ENCODE results near the gene WWOX. TPM values are rescaled to one million over a fixed set of nuclear protein-coding genes. Genes with fewer than 3 reads are reported as not detected.
"Not testable (repeated sequence)": the region's sequence is repeated elsewhere in the genome, so short reads cannot be mapped to it uniquely, and the experiment has no call there.

The WWOX gene
- total RNA-seq, 2 experiments from 2014 or later = 16.6 to 19.0 TPM

DNA sequence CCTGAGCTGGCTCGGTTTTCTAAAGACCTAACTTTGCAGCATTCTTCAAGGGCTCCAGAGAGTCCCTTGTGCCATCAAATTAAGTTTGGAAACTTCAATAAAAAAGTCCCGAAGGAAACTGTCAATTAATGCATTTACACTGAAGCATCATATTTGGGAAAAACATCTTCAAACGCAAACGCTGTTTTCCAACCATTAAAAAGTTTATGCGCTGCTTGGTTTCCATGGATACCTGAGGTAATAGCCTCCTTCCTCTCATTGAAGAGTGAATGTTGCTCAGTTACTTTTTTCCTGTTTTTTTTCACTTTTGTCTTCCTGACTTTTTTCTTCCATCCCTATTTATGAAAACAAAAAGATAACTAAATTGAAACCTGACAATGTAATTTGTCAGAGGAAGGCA, 1102.0 kb downstream of the WWOX start:
- Mint-ChIP-seq H3K4me1 (no peaks in the 10 kb centered on the region), H3K36me3 (ENCODE audit: low read depth) (no peaks in the 10 kb centered on the region), H3K4me3 (no peak overlapping the region), H3K27me3 (no peaks in the 10 kb centered on the region), H3K9me3 (no peaks in the 10 kb centered on the region), H3K27ac (no peak overlapping the region)
- ChIA-PET CTCF (no interaction called here), POLR2A (no interaction called here)
- no peak for DNase-seq

DNA sequence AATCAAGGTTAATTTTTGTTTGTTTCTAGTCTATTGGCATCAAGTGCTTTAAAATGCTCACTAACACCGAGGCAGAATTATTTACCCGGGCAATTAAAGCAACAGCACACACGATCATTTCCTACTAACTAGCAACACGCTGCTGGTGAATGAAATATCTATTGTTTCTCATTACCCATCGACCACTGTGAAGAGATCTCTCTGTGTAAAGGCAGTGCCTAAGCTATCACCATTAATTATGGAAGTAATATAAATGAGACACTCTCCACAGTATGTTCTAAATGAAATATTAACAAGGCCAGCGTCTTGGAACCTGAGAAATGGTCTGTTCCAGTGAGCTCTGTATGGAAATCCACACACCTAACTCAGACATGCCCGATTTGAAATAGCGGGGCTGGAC, 1103.5 kb downstream of the WWOX start:
- no peaks in the 10 kb centered on the region for H3K9me3 Mint-ChIP-seq
- H3K36me3 Mint-ChIP-seq (ENCODE audit: low read depth) = no peaks in the 10 kb centered on the region

DNA sequence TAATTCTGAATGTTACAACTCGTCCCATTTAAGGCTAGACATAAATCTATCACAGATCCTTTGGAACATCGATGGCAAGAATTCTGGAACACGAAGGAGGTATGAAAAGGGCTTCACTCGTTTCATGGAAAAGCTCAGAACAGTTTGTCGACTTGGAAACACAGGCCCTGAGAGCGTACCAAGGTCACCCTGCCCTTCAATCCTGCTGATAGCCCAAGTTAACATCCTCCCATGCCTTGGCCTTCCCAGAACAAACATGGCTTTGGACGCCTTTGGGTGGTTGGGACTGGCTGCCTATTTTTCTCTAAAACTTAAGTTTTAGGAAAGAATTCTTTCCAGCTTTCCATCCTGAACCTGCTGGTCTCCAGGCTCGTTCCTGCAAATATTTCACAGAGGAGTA, 1105.0 kb downstream of the WWOX start:
- no peaks in the 10 kb centered on the region for H3K27me3 Mint-ChIP-seq

More for the DNA sequence above, 1103.5 kb downstream of the WWOX start:
- DNase-seq = no peak
- no peak overlapping the region for H3K4me3 Mint-ChIP-seq
- ChIA-PET POLR2A (no interaction called here), CTCF (no interaction called here)
- H3K4me1 Mint-ChIP-seq = no peaks in the 10 kb centered on the region
- H3K27ac Mint-ChIP-seq = no peak overlapping the region
- no peaks in the 10 kb centered on the region for H3K27me3 Mint-ChIP-seq

DNA sequence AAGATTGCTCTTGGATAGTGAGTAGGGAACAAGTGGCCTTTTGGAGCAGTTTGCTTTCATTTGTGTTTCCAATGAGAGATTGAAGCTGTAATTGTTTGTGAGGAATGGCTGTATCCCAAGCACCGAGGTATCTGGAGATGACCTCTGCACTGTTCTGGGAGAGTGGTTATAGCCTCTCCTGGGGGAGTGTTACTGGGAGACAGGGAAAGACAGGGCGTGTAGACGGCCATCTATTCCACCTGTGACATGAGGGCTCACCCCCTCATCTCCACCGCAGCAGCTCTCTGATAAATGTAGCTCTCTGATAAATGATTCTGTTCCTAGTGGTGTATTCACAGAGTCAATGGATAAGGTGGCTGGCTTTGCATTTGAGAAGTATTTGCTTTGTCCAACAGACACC, 1107.4 kb downstream of the WWOX start:
- no peak overlapping the region for H3K4me3 Mint-ChIP-seq
- H3K4me1 Mint-ChIP-seq = peaks cover 5% of the 10 kb centered on the region
- no peak overlapping the region for H3K27ac Mint-ChIP-seq
- no peaks in the 10 kb centered on the region for H3K27me3 Mint-ChIP-seq
- ChIA-PET CTCF (no interaction called here), POLR2A (no interaction called here)
- H3K36me3 Mint-ChIP-seq (ENCODE audit: low read depth) = no peaks in the 10 kb centered on the region
- H3K9me3 Mint-ChIP-seq = no peaks in the 10 kb centered on the region
- no peak for DNase-seq

More for the DNA sequence above, 1105.0 kb downstream of the WWOX start:
- Mint-ChIP-seq H3K36me3 (ENCODE audit: low read depth) (no peaks in the 10 kb centered on the region), H3K4me1 (no peaks in the 10 kb centered on the region), H3K9me3 (no peaks in the 10 kb centered on the region), H3K27ac (no peak overlapping the region), H3K4me3 (no peak overlapping the region)
- POLR2A ChIA-PET = no interaction called here
- no peak for DNase-seq
- CTCF ChIA-PET = no interaction called here

DNA sequence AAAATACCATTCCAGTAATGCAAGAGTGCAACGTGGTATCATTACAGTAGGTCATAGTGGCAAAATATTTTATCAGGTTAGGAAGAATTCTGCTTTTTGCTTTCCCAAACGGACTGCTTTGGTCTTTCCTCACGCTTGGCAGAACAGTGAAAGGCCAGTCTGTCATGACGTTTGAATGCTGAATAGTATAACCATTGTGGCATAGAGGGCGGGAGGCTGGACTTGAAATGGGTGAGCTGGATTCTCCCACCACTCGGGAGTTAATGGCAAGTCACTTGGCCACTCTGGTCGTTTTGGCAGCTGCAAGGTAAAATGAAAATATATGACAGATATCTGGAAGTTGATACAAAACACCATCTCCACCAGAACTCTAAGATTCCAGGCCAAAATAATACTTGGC, 1109.9 kb downstream of the WWOX start:
- Mint-ChIP-seq H3K9me3 (peaks cover 5% of the 10 kb centered on the region), H3K36me3 (ENCODE audit: low read depth) (peaks cover 5% of the 10 kb centered on the region), H3K27ac (no peak overlapping the region), H3K27me3 (no peaks in the 10 kb centered on the region), H3K4me1 (peaks cover 5% of the 10 kb centered on the region), H3K4me3 (no peak overlapping the region)
- ChIA-PET POLR2A (interaction anchor here (1.5 kb wide), 1 partner anchor 60 kb away, joined by 3 read pairs; no protein-coding TSS in a partner anchor), CTCF (no interaction called here)
- no peak for DNase-seq

DNA sequence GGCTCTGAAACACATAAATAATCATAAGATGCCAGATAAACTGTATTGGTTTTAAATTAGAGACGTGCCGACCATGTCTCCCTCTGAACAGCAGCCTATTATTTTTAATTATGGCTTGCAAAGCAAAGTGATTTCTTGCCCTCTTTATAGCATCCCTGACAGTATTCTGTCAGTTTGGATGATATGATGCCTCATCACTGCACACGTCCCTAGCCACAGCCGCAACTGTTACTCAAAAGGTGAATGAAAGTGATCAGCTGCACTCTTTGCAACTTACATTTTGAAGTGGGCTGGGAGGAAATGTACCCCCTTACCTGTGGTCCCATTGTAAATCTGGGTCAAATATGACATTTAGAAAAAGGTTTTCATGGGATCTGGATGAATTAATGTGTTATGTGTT, 1111.2 kb downstream of the WWOX start:
- H3K36me3 Mint-ChIP-seq (ENCODE audit: low read depth) = peaks cover 7% of the 10 kb centered on the region
- peaks cover 10% of the 10 kb centered on the region for H3K9me3 Mint-ChIP-seq
- no peak overlapping the region for H3K27ac Mint-ChIP-seq
- no peaks in the 10 kb centered on the region for H3K27me3 Mint-ChIP-seq
- H3K4me1 Mint-ChIP-seq = peaks cover 5% of the 10 kb centered on the region
- no peak for DNase-seq
- CTCF ChIA-PET = interaction anchor here (0.5 kb wide), 1 partner anchor 185 kb away, joined by 3 read pairs; no protein-coding TSS in a partner anchor
- POLR2A ChIA-PET = interaction anchor here (1.2 to 1.5 kb wide), 2 partner anchors 58 to 105 kb away, joined by 3 read pairs; no protein-coding TSS in a partner anchor
- H3K4me3 Mint-ChIP-seq = no peak overlapping the region

DNA sequence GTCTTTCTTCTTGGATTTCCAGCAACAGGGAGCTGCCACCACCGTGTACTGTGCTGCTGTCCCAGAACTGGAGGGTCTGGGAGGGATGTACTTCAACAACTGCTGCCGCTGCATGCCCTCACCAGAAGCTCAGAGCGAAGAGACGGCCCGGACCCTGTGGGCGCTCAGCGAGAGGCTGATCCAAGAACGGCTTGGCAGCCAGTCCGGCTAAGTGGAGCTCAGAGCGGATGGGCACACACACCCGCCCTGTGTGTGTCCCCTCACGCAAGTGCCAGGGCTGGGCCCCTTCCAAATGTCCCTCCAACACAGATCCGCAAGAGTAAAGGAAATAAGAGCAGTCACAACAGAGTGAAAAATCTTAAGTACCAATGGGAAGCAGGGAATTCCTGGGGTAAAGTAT, 1112.1 kb downstream of the WWOX start:
- Mint-ChIP-seq H3K27ac (no peak overlapping the region), H3K27me3 (no peaks in the 10 kb centered on the region), H3K36me3 (ENCODE audit: low read depth) (peaks cover 11% of the 10 kb centered on the region), H3K4me1 (peaks cover 7% of the 10 kb centered on the region), H3K9me3 (peaks cover 14% of the 10 kb centered on the region), H3K4me3 (no peak overlapping the region)
- ChIA-PET CTCF (no interaction called here), POLR2A (interaction anchor here (0.7 kb wide), 1 partner anchor 50 kb away, joined by 3 read pairs; no protein-coding TSS in a partner anchor)
- DNase-seq = no peak

DNA sequence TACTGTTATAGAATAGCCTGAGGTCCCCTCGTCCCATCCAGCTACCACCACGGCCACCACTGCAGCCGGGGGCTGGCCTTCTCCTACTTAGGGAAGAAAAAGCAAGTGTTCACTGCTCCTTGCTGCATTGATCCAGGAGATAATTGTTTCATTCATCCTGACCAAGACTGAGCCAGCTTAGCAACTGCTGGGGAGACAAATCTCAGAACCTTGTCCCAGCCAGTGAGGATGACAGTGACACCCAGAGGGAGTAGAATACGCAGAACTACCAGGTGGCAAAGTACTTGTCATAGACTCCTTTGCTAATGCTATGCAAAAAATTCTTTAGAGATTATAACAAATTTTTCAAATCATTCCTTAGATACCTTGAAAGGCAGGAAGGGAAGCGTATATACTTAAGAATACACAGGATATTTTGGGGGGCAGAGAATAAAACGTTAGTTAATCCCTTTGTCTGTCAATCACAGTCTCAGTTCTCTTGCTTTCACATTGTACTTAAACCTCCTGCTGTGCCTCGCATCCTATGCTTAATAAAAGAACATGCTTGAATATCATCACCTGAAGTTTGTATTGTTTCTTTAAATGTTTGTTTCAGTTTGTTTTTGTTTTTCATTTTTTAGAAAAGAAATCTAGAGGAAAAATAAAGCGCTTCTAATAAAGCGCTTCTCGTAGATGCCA, 1112.8 kb downstream of the WWOX start:
- Mint-ChIP-seq H3K4me3 (no peak overlapping the region), H3K4me1 (peaks cover 12% of the 10 kb centered on the region), H3K27me3 (no peaks in the 10 kb centered on the region), H3K9me3 (peaks cover 14% of the 10 kb centered on the region), H3K27ac (no peak overlapping the region), H3K36me3 (ENCODE audit: low read depth) (peaks cover 11% of the 10 kb centered on the region)
- ChIA-PET POLR2A (no interaction called here), CTCF (no interaction called here)
- no peak for DNase-seq

DNA sequence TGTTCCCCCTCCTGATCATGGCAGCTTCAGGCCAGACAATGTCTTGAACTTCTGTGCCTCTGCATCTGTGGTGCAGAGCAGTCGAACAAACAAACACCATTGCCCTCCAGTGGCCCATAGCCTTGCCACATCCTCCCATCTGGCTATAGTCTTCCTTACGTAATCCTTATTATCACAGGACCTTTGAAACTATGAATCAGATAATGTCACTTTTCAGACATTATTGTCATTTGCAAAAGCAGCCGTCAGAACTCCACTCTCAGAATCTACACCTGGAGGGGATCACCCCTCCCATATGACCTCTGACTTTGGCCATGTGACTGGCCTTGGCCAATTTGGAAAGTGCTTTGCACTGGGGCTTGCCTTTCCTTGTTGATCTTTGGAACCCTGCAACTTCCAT, 1113.8 kb downstream of the WWOX start:
- Mint-ChIP-seq H3K36me3 (ENCODE audit: low read depth) (peaks cover 14% of the 10 kb centered on the region), H3K4me3 (no peak overlapping the region), H3K4me1 (peaks cover 21% of the 10 kb centered on the region), H3K27ac (no peak overlapping the region), H3K27me3 (no peaks in the 10 kb centered on the region), H3K9me3 (peaks cover 14% of the 10 kb centered on the region)
- ChIA-PET POLR2A (no interaction called here), CTCF (no interaction called here)
- no peak for DNase-seq

DNA sequence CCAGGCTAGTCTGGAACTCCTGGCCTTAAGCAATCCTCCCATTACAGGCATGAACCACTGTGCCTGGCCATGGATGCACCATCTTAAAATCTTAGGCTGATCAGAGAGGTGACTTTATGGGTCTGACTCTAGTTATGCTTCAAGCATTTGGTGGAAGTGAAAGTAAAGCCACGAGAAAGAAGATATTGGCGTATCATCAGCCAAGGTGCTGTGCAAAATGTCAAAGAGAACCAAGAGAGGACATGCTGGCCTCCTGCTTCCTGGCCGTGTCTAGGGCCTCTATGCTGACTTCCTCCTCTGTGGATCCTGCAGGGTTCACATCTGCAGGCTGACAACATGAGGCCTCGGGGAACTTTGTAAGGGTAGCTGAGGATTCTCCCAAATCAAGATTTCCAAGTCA, 1115.8 kb downstream of the WWOX start:
- DNase-seq = no peak
- POLR2A ChIA-PET = no interaction called here
- Mint-ChIP-seq H3K27ac (no peak overlapping the region), H3K27me3 (no peaks in the 10 kb centered on the region), H3K4me3 (no peak overlapping the region), H3K4me1 (peaks cover 31% of the 10 kb centered on the region), H3K36me3 (ENCODE audit: low read depth) (peaks cover 14% of the 10 kb centered on the region), H3K9me3 (peaks cover 14% of the 10 kb centered on the region)
- CTCF ChIA-PET = no interaction called here

DNA sequence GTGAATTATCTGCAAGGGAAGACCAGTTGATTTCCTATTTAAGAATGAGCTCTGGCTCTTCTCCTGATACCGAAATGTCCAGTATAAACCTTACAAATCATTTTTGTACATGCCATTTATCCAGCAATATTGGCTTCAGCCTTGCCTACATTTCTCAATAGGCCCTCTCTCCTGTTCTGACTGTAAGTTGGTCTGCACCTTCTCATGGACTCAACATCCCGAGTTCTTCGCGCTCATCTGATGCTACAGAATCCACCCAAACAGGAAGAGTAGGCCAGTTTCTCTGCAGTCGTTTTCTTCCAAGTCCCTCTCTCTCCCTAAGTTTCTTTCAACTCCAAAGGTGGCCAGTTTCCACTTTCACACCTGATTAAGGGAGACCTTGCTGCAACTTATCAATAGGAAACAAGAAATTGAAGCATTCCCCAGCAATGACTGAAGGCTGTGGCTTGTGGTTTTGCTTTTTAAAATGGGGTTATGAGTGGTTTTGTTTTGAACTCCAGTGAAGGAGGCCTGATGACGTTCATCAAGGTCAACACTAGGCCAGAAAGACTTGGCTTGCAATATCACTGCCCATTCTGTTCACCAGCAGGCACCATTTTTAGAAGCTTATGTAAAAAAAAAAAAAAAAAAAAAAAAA, 1118.0 kb downstream of the WWOX start:
- ChIA-PET CTCF (interaction anchor here (0.5 to 1.0 kb wide), 3 partner anchors 50 to 777 kb away, joined by 3 to 7 read pairs (median 3); no protein-coding TSS in a partner anchor), POLR2A (interaction anchor here (1.9 to 2.1 kb wide), 2 partner anchors 61 to 384 kb away, joined by 4 to 6 read pairs; partner anchors contain the start of gene MAF)
- H3K36me3 Mint-ChIP-seq (ENCODE audit: low read depth) = peaks cover 14% of the 10 kb centered on the region
- peak; percentile 54 for DNase-seq
- peaks cover 16% of the 10 kb centered on the region for H3K9me3 Mint-ChIP-seq
- peak overlapping the region; percentile 47 for H3K27ac Mint-ChIP-seq
- peaks cover 25% of the 10 kb centered on the region for H3K4me1 Mint-ChIP-seq
- peaks cover 2% of the 10 kb centered on the region for H3K27me3 Mint-ChIP-seq
- H3K4me3 Mint-ChIP-seq = no peak overlapping the region

DNA sequence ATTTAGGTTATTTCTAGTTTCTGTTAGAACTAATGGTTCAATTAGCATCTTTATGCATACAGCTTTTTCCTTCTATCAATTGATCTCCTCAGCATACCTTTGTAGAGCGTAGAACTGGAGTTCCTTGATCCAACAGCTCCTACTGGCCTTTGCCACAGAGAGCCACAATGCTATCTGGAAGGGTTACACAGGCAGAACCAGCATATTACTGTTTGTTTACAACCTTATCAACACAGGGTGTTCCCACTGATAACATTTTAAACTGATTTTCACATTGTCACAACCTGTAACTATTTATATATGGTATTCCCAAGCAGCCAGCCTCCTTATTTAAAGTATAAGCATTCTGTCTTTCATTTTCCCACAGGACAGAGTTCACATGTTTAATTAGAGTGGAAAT, 1118.9 kb downstream of the WWOX start:
- POLR2A ChIA-PET = interaction anchor here (1.9 to 2.1 kb wide), 2 partner anchors 60 to 383 kb away, joined by 4 to 6 read pairs; partner anchors contain the start of gene MAF
- DNase-seq = no peak
- Mint-ChIP-seq H3K27me3 (peaks cover 8% of the 10 kb centered on the region), H3K4me1 (peaks cover 25% of the 10 kb centered on the region), H3K27ac (no peak overlapping the region), H3K36me3 (ENCODE audit: low read depth) (peaks cover 14% of the 10 kb centered on the region), H3K9me3 (peaks cover 16% of the 10 kb centered on the region), H3K4me3 (no peak overlapping the region)
- CTCF ChIA-PET = interaction anchor here (1.0 kb wide), 1 partner anchor 49 kb away, joined by 7 read pairs; no protein-coding TSS in a partner anchor

DNA sequence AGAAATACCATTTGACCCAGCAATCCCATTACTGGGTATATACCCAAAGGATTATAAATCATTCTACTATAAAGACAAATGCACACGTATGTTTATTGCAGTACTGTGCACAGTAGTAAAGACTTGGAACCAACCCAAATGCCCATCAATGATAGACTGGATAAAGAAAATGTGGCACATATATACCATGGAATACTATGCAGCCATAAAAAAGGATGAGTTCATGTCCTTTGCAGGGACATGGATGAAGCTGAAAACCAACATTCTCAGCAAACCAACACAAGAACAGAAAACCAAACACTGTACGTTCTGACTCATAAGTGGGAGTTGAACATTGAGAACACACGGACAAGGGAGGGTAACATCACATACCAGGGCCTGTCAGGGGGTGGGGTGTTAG, 1126.5 kb downstream of the WWOX start:
- H3K36me3 Mint-ChIP-seq (ENCODE audit: low read depth); H3K9me3 Mint-ChIP-seq; H3K27ac Mint-ChIP-seq; POLR2A ChIA-PET; H3K4me3 Mint-ChIP-seq; DNase-seq; H3K4me1 Mint-ChIP-seq; CTCF ChIA-PET: not testable (repeated sequence)
- H3K27me3 Mint-ChIP-seq = peaks cover 16% of the 10 kb centered on the region

DNA sequence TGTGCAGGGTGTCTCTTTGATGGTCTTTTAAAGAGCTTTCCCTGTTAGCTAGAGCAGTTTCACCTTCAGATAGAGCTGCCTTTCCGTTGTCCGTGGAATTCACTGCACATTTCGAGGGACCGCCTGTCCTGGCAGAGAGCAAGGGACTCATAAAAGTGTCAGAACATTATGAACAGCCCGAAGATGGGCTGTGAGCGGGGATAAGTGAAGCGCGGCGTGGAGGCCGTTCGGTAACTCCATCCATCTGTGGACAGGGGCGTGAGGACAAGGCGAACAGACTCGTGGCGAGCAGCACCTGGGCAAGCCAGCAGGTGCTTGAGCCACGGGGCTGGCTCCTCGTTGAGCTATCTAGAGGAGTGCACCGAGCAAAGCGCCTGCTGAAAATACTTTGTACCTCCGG, 1129.9 kb downstream of the WWOX start:
- no peak overlapping the region for H3K27ac Mint-ChIP-seq
- CTCF ChIA-PET = no interaction called here

More for the DNA sequence above, 1129.9 kb downstream of the WWOX start:
- Mint-ChIP-seq H3K9me3 (peaks cover 2% of the 10 kb centered on the region), H3K36me3 (ENCODE audit: low read depth) (no peaks in the 10 kb centered on the region), H3K27me3 (peaks cover 7% of the 10 kb centered on the region), H3K4me1 (no peaks in the 10 kb centered on the region), H3K4me3 (no peak overlapping the region)
- POLR2A ChIA-PET = no interaction called here
- no peak for DNase-seq

Measured in activated CD4-positive, alpha-beta memory T cell treated with anti-CD3 and anti-CD28 coated beads, Interleukin-2, amount 10 ng/mL, durations not matched to agents 7 days and 5 days (primary cell).